Lung (tissue), 12 donors: ENCODE data around the gene PCDH18. TPM values are rescaled to one million over a fixed set of nuclear protein-coding genes. Genes with fewer than 3 reads are reported as not detected.

Experiments used
- ATAC-seq: fragments of 200-7000 bp; cut with Tn5 transposase; one replicate; pipeline ENCODE4 v1.9.1; 2020; ENCODE audit warnings: moderate number of reproducible peaks; ENCODE audit not compliant: insufficient read depth, low FRiP score
- DNase-seq, 3 donors: peaks; one replicate each; pipeline ENCODE4 v3.0.0-alpha.2; 2013 to 2017
- H3K27ac ChIP-seq, 2 donors: one replicate each; pipeline ENCODE4 v1.5.1; 2013; ENCODE audit warnings: mild to moderate bottlenecking in 2 of 2, moderate library complexity in 2 of 2, control low read depth in 1 of 2, inconsistent platforms in 1 of 2, low read depth in 1 of 2, low read length in 1 of 2
- H3K27me3 ChIP-seq, 3 donors: one replicate each; pipeline ENCODE4 v1.5.1; 2013; ENCODE audit warnings: low read length in 2 of 3; ENCODE audit not compliant: control insufficient read depth in 3 of 3, insufficient read depth in 3 of 3
- H3K36me3 ChIP-seq, 4 donors: one replicate each; pipeline ENCODE4 v1.5.1; 2013; ENCODE audit warnings: low read length in 4 of 4, mild to moderate bottlenecking in 1 of 4, moderate library complexity in 1 of 4; ENCODE audit not compliant: control insufficient read depth in 4 of 4, insufficient read depth in 4 of 4
- H3K4me1 ChIP-seq, 5 donors: one replicate each; pipeline ENCODE4 v1.5.1; 2013; ENCODE audit warnings: low read length in 5 of 5, mild to moderate bottlenecking in 2 of 5, moderate library complexity in 1 of 5; ENCODE audit not compliant: control insufficient read depth in 5 of 5, insufficient read depth in 5 of 5
- H3K4me3 ChIP-seq: one replicate; pipeline ENCODE4 v1.5.1; 2013; ENCODE audit warnings: mild to moderate bottlenecking, control low read depth, moderate library complexity
- H3K9ac ChIP-seq, 2 donors: one replicate each; pipeline ENCODE4 v1.5.1; 2013; ENCODE audit warnings: low read length in 2 of 2, control low read depth in 1 of 2; ENCODE audit not compliant: insufficient read depth in 1 of 2
- H3K9me3 ChIP-seq, 4 donors: one replicate each; pipeline ENCODE4 v1.5.1; 2013; ENCODE audit warnings: low read length in 3 of 4, mild to moderate bottlenecking in 1 of 4, moderate library complexity in 1 of 4; ENCODE audit not compliant: control insufficient read depth in 4 of 4, insufficient read depth in 3 of 4
- WGBS, 2 donors: extraction: QIAGEN DNeasy Blood & Tissue Kit; methylation state at CpG; one replicate each; pipeline ENCODE4 v1.1.7; 2013; 5-methylcytosine and 5-hydroxymethylcytosine counted together
- polyA plus RNA-seq, 2 donors: library from polyadenylated mRNA; stranded (reverse); fragments of 200-250 nt; gene quantifications; one replicate each; pipeline ENCODE4 v1.2.1, GENCODE V29; 2013
- total RNA-seq, 2 donors: library from RNA; depleted of rRNA in 1 of 2; stranded (reverse); fragments of >200 nt in 1 of 2; gene quantifications; one replicate each; pipeline ENCODE4 v1.2.1, GENCODE V29; 2014 to 2021
- TF ChIP-seq, protein P1 (sequence below): IDR thresholded peaks from 2 replicates; pipeline ENCODE4 v1.5.1; 2012; ENCODE audit warnings: mild to moderate bottlenecking; ENCODE audit errors: control extremely low read depth, extremely low read depth
- donor health status: control.
- donor health status: control.
- donor health status: Bipolar disorder and iron deficiency.
- donor health status: healthy.
- donor health status: DM: yes; HTN: yes; CAD: no.

PCDH18 gene
- total and polyA plus RNA-seq, 4 donors: 1.7 to 106 (median 4.8) TPM

DNA sequence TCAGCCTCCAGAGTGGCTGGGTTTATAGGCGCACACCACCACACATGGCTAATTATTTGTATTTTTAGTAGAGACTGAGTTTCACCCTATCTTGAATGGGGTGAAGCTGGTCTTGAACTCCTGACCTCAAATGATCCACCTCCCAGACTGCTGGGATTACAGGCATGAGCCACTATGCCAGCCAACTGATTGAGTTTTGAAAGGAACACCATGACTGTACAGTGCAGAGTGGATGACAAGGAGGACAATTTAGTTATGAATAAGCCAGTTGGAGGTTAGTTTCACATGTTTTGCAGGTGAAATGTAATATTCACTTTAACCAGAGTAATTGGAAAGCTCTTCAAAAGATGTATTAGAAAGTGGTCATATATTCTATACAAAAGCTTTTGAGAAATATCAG, 60.8 kb downstream of the PCDH18 start:
- H3K27me3 ChIP-seq: no peaks in the 10 kb centered on the region
- WGBS, 2 donors: 100% methylated on average over 1 of the region's 1 CpG
- DNase-seq: no peak
- H3K27ac ChIP-seq: no peak overlapping the region
- TF ChIP-seq, protein P1, sequence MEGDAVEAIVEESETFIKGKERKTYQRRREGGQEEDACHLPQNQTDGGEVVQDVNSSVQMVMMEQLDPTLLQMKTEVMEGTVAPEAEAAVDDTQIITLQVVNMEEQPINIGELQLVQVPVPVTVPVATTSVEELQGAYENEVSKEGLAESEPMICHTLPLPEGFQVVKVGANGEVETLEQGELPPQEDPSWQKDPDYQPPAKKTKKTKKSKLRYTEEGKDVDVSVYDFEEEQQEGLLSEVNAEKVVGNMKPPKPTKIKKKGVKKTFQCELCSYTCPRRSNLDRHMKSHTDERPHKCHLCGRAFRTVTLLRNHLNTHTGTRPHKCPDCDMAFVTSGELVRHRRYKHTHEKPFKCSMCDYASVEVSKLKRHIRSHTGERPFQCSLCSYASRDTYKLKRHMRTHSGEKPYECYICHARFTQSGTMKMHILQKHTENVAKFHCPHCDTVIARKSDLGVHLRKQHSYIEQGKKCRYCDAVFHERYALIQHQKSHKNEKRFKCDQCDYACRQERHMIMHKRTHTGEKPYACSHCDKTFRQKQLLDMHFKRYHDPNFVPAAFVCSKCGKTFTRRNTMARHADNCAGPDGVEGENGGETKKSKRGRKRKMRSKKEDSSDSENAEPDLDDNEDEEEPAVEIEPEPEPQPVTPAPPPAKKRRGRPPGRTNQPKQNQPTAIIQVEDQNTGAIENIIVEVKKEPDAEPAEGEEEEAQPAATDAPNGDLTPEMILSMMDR: no peak
- no peak for ATAC-seq
- H3K36me3 ChIP-seq: no peaks in the 10 kb centered on the region
- H3K4me1 ChIP-seq: peaks cover 0 to 25% (median 3%) of the 10 kb centered on the region in 5 donors
- peaks cover 0 to 4% (median 0%) of the 10 kb centered on the region in 4 donors for H3K9me3 ChIP-seq
- H3K9ac ChIP-seq: no peak overlapping the region
- no peak overlapping the region for H3K4me3 ChIP-seq

- no peak overlapping the region for H3K27ac ChIP-seq
- ATAC-seq (no peak), DNase-seq (no peak)
- H3K27me3 ChIP-seq: no peaks in the 10 kb centered on the region
- peaks cover 0 to 22% (median 3%) of the 10 kb centered on the region in 5 donors for H3K4me1 ChIP-seq
- peaks cover 0 to 7% (median 0%) of the 10 kb centered on the region in 4 donors for H3K9me3 ChIP-seq
- TF ChIP-seq, protein P1: no peak
- H3K36me3 ChIP-seq: no peaks in the 10 kb centered on the region
- no peak overlapping the region for H3K9ac ChIP-seq
- H3K4me3 ChIP-seq: no peak overlapping the region
These were observed 61.5 kb downstream of the PCDH18 start for GRCh38 chr4:137470806-137471205.
